ENCODE measurements around the gene NOD2.

GRCh38 chr16:50781043-50781442, 87.6 kb downstream of the NOD2 start:
- no peak for TF ChIP-seq ZBTB33 (IDR thresholded peaks at IDR 0.05; ENCODE audit: extremely low read depth, insufficient replicate concordance, low read length)
- TF ChIP-seq EZH2 (IDR thresholded peaks at IDR 0.05): no peak
- peak in 2 of 3 experiments; percentile 38 to 54; a peak in 4 of 6 replicates for TF ChIP-seq CTCF (IDR thresholded peaks at IDR 0.05 in 2 of 3, conservative IDR thresholded peaks at IDR 0.05 in 1 of 3; ENCODE audit: borderline replicate concordance in 1 of 3, insufficient read depth in 1 of 3, low read depth in 2 of 3, low read length in 2 of 3)
- TF ChIP-seq POLR2A (IDR thresholded peaks at IDR 0.05; ENCODE audit: borderline replicate concordance, extremely low read depth, insufficient read depth, insufficient read length): no peak
- no peak for TF ChIP-seq ZNF274 (IDR thresholded peaks at IDR 0.05; ENCODE audit: low read depth, low read length)
- TF ChIP-seq RAD21 (IDR thresholded peaks at IDR 0.05; ENCODE audit: low read depth): no peak
- TF ChIP-seq POLR2AphosphoS5 (IDR thresholded peaks at IDR 0.05; ENCODE audit: low read depth, low read length): no peak
- TF ChIP-seq MAX (IDR thresholded peaks at IDR 0.05): no peak
- TF ChIP-seq CEBPB (IDR thresholded peaks at IDR 0.05; ENCODE audit: low read depth): no peak
